Stimulated activated CD8-positive, alpha-beta memory T cell treated with anti-CD3 and anti-CD28 coated beads, Interleukin-2, amount 100 ng/mL, for 48 hours (primary cell): ENCODE results near the gene FOXD4L3.
"Not testable (repeated sequence)": the region's sequence is repeated elsewhere in the genome, so short reads cannot be mapped to it uniquely, and the experiment has no call there.

Source experiments
- DNase-seq, 2 donors: peaks; one replicate each; pipeline ENCODE4 v3.0.0-alpha.2; 2020; ENCODE audit warnings: low read depth in 2 of 2

The FOXD4L3 gene

DNA sequence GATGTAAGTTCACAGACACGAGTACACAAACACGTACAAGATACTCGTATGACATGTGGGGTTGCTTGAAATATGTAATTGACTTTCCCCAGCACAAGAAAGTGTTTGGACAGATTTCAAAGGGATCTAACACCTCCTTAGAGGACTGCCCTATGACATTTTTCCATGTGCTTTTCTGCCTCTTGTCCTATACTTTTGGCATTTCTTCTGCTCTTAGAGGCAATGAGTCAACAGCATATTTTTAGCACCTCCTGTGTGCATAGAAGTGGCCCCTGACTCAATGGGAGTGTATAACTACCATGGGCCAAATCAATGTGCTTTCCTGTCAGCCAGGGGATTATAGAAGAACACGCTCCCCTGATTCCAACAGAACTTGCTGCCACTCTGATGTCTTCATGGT, 49.0 kb downstream of the FOXD4L3 start:
- DNase-seq, result not testable (repeated sequence)
